NCI-H2081 (cell line): ENCODE results near the gene ACSM5.
"Not testable (repeated sequence)": the region's sequence is repeated elsewhere in the genome, so short reads cannot be mapped to it uniquely, and the experiment has no call there.

Source experiments
- DNase-seq, 2 experiments: peaks; one replicate each; lab custom pipeline; 2025; lab: John Stamatoyannopoulos, UW

The ACSM5 gene

DNA sequence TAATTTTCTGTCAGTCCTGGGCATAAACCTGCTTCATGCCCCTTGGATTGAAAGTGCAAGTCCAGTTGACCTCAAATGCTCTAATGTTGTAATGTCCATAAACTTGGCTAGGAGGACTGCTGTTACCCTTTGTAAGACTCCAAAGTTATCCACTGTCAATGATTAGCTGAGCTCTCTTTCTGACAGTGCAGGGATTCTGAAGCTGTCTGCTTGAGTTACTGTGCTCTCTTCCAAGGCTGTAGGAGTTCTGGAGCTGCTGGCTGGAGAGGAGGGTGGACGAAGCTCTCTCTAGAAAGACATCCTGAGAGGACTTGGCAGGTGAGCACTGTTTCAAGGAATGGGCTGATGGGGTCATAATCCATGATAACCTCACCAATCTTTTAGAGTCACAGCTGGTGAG lies 42.0 kb downstream of the ACSM5 start, which contains the start of gene ACSM2A:
TSS of gene ACSM2A (plus strand) at position 158 of the 400 bp plus-strand sequence. CDS start 8,594 bp downstream, outside the sequence.
- DNase-seq: not testable (repeated sequence)

DNA sequence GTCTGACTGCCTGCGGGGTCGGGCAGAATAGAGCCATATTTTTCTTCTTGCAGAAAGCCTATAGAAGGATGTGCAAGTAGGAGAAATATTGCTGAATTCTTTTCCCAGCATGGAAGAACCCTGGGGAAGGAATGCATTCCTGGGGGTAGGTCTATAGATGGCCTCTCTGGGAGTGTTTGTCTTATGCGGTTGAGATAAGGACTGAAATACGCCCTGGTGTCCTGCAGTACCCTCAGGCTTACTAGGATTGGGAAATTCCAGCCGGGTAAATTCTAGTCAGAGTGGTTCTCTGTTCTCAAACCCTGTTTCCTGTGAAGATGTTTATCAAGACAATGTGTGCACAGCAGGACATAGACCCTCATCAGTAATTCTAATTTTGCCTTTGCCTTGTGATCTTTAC lies 44.3 kb downstream of the ACSM5 start:
- not testable (repeated sequence) for DNase-seq

DNA sequence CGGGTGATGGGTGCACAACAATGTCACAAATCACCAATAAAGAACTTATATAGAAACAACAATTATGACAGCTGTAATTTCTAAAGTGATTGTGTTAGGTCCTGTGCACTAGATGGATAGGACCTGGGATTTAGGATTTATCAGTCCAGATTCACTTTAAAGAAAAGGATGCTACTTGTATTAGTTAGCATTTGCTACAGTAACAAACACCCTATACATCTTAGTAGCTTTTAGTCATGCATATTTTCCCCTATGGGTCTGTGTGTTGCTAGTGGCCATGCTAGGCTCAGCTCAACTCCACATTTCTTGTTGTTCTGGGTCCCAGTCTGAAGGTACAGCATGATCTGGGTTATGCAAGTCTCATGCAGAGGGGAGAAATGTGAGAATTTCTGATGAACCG lies 49.9 kb downstream of the ACSM5 start:
- not testable (repeated sequence) for DNase-seq

DNA sequence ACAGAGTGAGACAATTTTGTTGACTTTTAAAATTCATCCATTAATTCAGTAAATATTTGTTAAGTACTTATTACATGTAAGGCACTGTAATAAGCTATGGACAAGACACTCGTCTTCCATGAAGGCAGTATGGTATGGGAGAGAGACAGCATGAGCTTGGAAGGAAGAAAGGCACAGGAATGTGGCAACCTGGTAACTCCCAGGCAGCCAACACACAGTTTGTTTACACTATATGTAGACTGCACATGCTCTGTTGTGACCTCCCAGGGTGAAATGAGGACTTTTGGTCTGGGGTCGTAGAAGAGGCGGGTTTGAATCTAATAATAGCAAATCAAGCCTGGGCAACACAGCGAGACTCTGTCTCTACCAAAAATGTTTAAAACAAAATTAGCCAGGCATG lies 51.0 kb downstream of the ACSM5 start:
- DNase-seq: not testable (repeated sequence)

DNA sequence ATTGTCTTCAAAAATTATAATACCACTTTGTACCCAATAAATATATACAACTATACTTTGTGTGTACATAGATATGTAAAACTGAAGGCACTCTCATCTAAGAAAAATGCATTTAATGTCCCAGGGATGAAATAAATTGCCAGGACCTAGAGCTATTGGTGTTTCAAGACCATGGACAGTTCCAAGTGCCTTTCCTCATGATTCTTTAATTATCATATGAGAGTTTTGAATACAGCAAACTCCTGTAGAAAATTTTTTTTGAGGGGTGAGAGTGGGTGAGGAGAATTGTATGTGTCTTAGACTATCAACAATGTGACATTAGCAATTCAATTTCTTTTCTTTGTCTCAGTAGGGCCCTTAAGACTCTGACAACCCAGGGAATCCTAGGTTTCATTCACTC lies 59.6 kb downstream of the ACSM5 start:
- DNase-seq: not testable (repeated sequence)

DNA sequence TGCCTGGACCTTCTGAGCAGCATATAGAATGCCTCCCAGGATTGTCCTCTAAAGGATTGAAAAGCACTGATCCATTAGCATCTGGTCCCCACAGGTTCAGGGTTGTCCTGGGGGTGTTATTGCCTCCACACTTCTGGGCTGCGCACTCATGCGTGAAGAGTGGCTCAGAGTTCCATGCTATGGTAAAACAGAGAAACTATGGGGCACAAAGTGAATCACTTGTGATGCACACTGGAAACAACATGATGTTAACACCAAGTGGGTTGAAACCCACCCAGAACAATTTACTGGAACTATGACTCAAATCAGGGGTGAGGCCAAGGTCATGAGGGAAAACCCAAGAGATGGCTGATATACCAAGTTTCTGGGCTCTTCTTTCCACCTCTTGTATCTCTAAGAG lies 60.6 kb downstream of the ACSM5 start:
- not testable (repeated sequence) for DNase-seq

DNA sequence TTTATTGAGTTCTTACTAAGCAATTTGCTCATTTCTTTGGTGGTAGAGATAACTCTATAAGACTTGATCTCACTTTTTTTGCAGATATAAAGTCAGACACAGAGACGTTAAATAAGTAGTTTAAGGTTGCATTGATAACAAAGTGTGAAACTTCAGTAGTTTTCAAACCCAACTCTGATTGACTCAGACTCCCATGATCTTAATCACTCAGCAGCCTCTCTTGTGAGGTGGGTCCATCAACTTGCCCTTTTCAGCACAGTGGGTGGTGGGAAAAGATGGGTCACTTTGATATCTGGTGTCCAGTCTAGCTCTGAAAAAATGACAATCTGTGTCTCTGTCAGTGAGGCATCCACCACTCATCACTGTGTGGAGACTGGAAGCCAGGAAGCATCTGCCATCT lies 61.4 kb downstream of the ACSM5 start:
- DNase-seq: not testable (repeated sequence)

DNA sequence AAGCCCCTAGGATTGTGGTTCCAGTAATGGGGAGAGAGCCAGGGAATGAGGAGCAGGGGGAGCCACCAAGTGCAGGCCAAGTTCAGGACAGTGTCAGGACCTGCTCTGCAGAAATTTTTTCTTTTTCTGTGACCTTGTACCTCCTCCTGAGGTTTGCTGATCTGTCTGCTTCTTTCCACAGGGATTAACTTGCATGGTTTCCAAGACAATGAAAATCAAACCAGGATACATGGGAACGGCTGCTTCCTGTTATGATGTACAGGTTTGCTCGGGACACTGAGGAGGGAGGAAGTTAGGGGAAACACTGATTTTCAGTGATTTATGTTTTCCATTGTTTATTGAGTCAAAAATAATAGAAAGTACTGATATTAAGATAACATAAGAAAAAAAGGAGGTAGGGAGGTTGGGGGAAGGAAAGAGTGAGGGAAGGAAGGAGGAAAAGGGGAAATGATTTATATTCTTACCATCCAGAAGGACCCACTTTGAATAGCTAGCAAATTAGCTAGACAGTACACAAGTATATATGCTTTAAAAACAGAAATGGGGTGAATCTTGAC lies 67.9 kb downstream of the ACSM5 start:
- DNase-seq: not testable (repeated sequence)

DNA sequence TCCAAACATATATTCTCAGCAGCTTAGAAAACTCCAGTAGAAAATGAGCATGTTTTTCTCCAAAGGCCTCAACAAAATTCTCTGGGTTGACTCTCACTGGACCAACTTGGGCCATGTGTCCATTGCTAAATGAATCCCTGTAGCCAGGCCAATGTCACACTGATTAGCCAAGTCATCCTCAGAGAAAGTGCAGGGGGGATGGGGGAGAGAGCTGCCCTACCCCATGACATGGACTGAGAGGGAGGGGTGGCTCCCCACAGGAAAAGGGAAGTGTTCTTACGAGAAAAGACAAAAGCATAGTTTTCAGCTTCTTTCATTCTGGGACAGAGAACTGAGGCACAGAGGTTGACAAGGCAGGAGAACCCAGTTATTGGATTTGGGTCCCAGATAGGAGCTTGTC lies 74.7 kb downstream of the ACSM5 start:
- not testable (repeated sequence) for DNase-seq

DNA sequence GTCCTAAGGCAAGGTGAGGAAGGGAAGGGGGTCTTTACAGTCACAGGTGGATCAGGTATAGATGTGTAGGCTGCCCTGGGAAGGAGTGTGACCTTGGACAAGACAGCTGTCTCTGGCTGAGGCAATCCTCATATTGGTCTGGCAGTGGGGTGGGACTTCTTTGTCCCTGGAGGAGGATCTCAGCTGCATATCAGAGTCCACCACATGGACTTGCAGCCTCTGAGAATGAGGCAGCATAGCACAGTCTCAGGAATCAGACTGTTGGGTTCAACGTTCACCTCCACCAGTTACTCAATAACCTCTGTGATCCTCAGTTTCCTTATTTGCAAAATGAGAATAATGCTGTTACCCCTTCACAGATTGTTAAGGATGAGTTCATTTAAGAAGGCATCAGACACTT lies 75.4 kb downstream of the ACSM5 start:
- no peak for DNase-seq

DNA sequence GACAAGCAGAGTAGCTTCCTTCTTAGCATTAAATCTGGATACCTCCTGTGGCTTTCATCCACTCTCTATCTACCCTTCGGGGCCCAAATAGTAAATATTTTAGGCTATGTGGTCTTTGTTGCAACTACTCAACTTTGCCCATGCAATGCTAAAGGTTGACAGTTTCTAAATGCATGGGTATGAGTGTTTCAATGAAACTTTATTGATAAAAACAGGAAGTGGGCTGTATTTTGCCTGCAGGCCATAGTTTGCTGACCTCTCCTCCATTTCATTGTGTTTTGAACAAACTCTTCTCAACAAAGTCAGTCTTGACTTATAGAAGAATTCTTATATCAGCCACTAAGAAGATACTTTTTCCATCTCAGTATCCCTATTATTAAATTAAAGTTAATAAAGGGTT lies 76.1 kb downstream of the ACSM5 start:
- no peak for DNase-seq
